ENCODE measurements around the gene NRP1.

The NRP1 gene

GRCh38 chr10:33238643-33239042, 95.8 kb downstream of the NRP1 start:
- H3K36me3 ChIP-seq (ENCODE audit: control insufficient read depth, insufficient read depth, low read length) = no peaks in the 10 kb centered on the region
- no peaks in the 10 kb centered on the region for H3K27me3 ChIP-seq (replicated peaks; ENCODE audit: control insufficient read depth, insufficient read depth, low read length)
- no peak for DNase-seq (ENCODE audit: extremely low read depth, insufficient read length)
- TF ChIP-seq, protein P1, sequence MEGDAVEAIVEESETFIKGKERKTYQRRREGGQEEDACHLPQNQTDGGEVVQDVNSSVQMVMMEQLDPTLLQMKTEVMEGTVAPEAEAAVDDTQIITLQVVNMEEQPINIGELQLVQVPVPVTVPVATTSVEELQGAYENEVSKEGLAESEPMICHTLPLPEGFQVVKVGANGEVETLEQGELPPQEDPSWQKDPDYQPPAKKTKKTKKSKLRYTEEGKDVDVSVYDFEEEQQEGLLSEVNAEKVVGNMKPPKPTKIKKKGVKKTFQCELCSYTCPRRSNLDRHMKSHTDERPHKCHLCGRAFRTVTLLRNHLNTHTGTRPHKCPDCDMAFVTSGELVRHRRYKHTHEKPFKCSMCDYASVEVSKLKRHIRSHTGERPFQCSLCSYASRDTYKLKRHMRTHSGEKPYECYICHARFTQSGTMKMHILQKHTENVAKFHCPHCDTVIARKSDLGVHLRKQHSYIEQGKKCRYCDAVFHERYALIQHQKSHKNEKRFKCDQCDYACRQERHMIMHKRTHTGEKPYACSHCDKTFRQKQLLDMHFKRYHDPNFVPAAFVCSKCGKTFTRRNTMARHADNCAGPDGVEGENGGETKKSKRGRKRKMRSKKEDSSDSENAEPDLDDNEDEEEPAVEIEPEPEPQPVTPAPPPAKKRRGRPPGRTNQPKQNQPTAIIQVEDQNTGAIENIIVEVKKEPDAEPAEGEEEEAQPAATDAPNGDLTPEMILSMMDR (IDR thresholded peaks at IDR 0.05; ENCODE audit: insufficient read depth, low read length, poor library complexity, severe bottlenecking) = no peak
- H3K4me3 ChIP-seq (replicated peaks; ENCODE audit: low read depth, low read length) = no peak overlapping the region

DNA sequence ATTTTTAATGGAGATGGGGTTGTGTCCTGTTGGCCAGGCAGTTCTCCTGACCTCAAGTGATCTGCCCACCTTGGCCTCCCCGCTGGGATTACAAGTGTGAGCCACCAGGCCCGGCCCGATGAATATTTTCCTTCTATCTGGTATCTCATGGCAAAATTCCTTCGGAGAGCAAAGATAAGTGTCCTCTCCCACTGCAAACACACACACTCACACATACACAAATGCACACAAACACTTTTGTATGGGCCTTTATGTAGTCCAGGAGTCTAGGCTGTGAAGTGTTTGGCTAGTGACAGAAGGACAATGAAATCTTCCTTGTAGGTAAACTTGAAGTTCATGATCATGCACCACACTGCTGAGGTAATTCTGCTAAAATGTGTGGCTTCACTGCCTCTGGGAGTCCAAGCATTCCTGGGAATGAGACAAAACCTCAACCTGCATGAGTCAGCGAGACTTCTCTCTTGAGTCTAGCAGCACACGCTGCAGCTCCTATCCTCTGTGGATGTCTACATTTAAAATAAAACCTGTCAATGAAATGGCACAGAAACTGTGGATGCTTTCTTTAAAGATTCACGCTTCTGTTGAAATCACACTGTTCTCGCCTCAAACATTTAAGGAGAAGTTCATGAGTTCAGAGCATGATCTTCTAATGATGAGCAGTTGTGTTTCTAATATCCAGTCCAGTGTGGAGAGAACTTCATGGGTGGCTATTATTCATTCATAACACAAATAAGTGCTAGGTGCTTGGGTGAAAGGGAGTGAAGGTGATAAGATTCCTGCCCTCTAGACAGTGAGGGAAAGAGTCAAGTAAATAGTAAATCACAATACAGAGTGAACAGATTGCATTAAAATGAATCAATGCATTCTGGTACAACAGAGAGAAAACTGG, 96.5 kb downstream of the NRP1 start:
- Histone ChIP-seq H3K36me3 (ENCODE audit: control insufficient read depth, insufficient read depth, low read length) (no peaks in the 10 kb centered on the region), H3K27me3 (replicated peaks; ENCODE audit: control insufficient read depth, insufficient read depth, low read length) (no peaks in the 10 kb centered on the region), H3K4me3 (replicated peaks; ENCODE audit: low read depth, low read length) (no peak overlapping the region)
- TF ChIP-seq, protein P1 (IDR thresholded peaks at IDR 0.05; ENCODE audit: insufficient read depth, low read length, poor library complexity, severe bottlenecking) = no peak
- no peak for DNase-seq (ENCODE audit: extremely low read depth, insufficient read length)

DNA sequence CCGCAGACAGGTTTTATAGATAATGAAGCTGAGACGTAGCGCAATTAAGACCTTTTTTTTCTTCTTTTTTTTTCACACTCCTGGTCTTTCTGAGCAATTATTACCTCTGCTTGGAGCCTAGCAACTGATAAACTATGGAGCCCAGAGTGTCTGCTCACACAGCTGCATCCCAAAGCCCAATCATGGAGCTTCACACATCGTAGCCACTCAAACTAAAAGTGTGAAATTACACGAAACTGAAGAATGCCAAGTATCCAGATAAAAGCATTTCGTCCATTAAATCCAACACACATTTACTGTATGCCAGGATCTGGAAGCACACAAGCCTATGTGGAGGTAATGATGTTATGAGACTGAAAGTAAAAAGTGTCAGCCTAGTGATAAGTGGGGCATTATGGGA, 97.6 kb downstream of the NRP1 start:
- TF ChIP-seq, protein P1 (IDR thresholded peaks at IDR 0.05; ENCODE audit: insufficient read depth, low read length, poor library complexity, severe bottlenecking) = no peak
- Histone ChIP-seq H3K36me3 (ENCODE audit: control insufficient read depth, insufficient read depth, low read length) (no peaks in the 10 kb centered on the region), H3K4me3 (replicated peaks; ENCODE audit: low read depth, low read length) (no peak overlapping the region), H3K27me3 (replicated peaks; ENCODE audit: control insufficient read depth, insufficient read depth, low read length) (no peaks in the 10 kb centered on the region)
- no peak for DNase-seq (ENCODE audit: extremely low read depth, insufficient read length)

- no peaks in the 10 kb centered on the region for H3K36me3 ChIP-seq (ENCODE audit: control insufficient read depth, insufficient read depth, low read length)
- TF ChIP-seq, protein P1 (IDR thresholded peaks at IDR 0.05; ENCODE audit: insufficient read depth, low read length, poor library complexity, severe bottlenecking) = no peak
- H3K27me3 ChIP-seq (replicated peaks; ENCODE audit: control insufficient read depth, insufficient read depth, low read length) = no peaks in the 10 kb centered on the region
- no peak for DNase-seq (ENCODE audit: extremely low read depth, insufficient read length)
- H3K4me3 ChIP-seq (replicated peaks; ENCODE audit: low read depth, low read length) = no peak overlapping the region
Measured at GRCh38 chr10:33235951-33236350, 98.5 kb downstream of the NRP1 start.

GRCh38 chr10:33235251-33235884, 99.1 kb downstream of the NRP1 start:
- TF ChIP-seq, protein P1 (IDR thresholded peaks at IDR 0.05; ENCODE audit: insufficient read depth, low read length, poor library complexity, severe bottlenecking) = no peak
- no peak overlapping the region for H3K4me3 ChIP-seq (replicated peaks; ENCODE audit: low read depth, low read length)
- no peaks in the 10 kb centered on the region for H3K36me3 ChIP-seq (ENCODE audit: control insufficient read depth, insufficient read depth, low read length)
- DNase-seq (ENCODE audit: extremely low read depth, insufficient read length) = no peak
- no peaks in the 10 kb centered on the region for H3K27me3 ChIP-seq (replicated peaks; ENCODE audit: control insufficient read depth, insufficient read depth, low read length)

Data from GM06990 (cell line).